PC-9 (cell line): ENCODE measurements around the gene PDSS1.

Experiments used
- CTCF ChIP-seq: fragments of 200-600 bp; sonication (generic); conservative IDR thresholded peaks from 2 replicates; pipeline ENCODE4 v1.6.1; 2017; ENCODE audit warnings: mixed run types, antibody characterized with exemption, mild to moderate bottlenecking, moderate library complexity
- EZH2 ChIP-seq: fragments of 200-600 bp; sonication (generic); IDR thresholded peaks from 2 replicates; pipeline ENCODE4 v1.8.0; 2017; ENCODE audit warnings: antibody characterized with exemption, low read depth

GRCh38 chr10:26735435-26735834, 37.9 kb downstream of the PDSS1 start:
- TF ChIP-seq CTCF (no peak), EZH2 (no peak)
